Fibroblast of skin of abdomen (primary cell): Measurements from ENCODE around the gene OGFOD3.
"Not testable (repeated sequence)": the region's sequence is repeated elsewhere in the genome, so short reads cannot be mapped to it uniquely, and the experiment has no call there.

Source experiments
- DNase-seq: peaks from one replicate; pipeline ENCODE4 v3.0.0-alpha.2; 2013

Gene OGFOD3

DNA sequence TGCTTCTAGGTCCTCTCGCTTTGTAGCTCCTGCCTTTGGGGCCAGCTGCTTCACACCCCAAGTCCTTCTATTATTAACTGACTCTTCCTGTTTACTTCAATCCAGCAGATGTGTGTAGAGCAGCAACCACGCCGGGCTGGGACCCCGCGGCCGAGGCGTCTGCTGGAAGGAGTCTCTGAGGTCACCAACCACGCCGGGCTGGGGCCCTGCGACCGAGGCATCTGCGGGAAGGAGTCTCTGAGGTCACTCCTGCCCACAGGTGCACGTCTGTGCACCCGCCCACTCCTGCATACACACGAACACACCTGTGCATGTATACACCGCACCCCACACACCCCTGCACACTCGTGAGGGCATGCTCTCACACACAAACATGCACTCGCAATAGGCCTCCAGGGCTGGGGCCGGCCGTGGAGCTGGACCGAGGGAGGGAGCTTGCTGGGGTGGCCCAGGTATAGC lies 67.1 kb downstream of the OGFOD3 start:
- DNase-seq = no peak

DNA sequence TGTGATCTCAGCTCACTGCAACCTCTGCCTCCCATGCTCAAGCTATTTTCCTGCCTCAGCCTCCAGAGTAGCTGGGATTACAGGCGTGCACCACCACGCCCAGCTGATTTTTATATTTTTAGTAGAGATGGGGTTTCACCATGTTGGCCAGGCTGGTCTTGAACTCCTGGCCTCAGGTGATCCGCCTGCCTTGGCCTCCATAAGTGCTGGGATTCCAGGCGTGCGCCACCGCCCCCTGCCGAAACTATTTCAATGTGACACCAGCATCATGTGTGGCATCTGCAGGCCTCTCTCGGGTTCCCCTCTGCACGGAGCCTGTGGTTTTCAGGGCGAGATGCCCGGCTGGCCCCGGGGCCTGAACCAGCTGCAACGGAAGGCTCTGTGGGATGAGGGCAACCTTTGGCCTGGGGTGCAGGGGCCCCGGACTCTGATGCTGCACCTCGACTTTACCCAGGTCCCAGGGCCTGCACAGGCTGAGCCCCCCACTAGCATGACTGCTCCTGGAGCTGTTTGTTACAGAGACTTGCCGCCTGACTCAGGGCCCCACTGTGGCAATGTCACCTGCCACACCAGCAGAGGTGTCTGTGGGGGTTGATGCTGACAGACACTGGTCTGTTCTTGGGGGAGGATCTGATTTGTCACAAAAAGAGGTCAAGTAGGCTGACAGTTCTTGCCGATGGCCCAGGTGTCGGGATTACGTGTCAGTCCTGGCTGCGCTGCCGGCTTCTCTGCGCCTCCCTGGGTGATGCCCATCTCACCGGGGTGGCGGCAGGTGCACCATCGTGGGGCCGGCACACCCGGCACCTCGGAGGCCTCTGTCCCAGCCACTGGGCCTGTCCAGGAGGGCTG lies 68.0 kb downstream of the OGFOD3 start:
- DNase-seq = no peak

DNA sequence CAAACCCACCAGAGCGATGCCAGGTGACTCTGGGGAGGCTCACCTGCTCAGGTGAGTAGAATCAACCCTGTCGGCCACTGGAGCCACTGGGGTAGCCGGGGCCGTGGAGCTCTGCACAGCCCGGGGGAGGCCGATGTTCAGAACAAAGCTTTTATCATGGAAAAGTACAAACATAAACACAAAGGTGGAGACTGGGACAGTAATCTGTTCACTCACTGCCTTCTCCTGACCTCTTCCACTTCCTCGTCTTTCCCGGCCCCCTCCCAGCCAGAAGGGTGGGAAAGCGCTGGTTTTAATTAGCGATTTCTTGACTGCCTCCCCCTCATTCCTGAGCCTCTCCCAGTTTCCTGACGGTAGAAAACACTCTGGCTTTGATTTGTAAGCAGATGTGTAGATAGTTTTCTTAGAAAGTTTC lies 69.1 kb downstream of the OGFOD3 start:
- DNase-seq = peak; percentile 73

DNA sequence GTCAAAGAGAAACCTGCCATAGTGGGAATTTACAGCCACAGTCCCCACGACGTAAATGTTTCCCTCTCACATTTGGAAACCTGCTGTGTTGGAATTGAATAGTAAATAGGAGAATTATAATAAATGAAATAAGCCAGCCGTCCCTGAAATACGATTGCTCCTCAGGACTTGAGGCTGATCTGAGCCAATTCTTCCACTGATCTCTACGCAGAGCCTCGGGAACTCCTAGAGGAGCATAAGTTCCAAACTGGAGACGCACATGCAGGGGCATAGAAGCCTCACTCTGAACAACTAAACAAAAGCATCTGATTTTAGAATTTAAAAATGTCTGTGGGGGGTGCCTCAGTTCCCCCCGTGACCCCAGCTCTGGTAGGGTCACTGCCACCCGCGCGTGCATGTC lies 69.5 kb downstream of the OGFOD3 start:
- no peak for DNase-seq

DNA sequence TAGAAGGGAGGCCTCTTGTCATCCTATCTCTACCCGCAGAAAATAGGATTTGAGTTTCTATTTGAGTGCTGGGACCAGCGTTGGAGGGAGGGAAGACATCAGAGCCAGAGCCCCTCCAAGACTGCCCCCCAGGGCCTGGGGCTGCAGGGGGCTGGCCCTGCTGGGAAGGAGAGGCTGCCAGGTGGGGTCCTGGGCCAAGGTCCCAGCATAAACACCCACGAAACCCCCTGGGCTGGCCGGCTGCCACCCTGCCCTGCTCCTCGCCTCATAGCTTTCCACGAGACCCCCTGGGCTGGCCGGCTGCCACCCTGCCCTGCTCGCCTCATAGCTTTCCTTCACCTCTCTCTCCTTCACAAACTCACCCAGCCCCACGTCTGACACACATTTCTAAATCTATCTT lies 70.0 kb downstream of the OGFOD3 start:
- DNase-seq = no peak

DNA sequence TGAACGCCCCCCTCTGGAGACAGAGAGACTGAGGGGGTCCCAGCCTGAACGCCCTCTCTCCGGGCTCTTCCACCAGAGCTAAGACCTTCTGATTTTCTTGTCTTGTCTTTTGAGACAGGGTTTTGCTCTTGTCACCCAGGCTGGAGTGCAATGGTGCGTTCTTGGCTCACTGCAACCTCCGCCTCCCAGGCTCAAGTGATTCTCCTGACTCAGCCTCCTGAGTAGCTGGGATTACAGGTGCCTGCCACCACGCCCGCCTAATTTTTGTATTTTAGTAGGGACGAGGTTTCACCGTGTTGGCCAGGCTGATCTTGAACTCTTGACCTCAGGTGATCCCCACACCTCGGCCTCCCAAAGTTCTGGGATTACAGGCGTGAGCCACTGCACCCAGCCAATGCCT lies 70.4 kb downstream of the OGFOD3 start:
- not testable (repeated sequence) for DNase-seq

DNA sequence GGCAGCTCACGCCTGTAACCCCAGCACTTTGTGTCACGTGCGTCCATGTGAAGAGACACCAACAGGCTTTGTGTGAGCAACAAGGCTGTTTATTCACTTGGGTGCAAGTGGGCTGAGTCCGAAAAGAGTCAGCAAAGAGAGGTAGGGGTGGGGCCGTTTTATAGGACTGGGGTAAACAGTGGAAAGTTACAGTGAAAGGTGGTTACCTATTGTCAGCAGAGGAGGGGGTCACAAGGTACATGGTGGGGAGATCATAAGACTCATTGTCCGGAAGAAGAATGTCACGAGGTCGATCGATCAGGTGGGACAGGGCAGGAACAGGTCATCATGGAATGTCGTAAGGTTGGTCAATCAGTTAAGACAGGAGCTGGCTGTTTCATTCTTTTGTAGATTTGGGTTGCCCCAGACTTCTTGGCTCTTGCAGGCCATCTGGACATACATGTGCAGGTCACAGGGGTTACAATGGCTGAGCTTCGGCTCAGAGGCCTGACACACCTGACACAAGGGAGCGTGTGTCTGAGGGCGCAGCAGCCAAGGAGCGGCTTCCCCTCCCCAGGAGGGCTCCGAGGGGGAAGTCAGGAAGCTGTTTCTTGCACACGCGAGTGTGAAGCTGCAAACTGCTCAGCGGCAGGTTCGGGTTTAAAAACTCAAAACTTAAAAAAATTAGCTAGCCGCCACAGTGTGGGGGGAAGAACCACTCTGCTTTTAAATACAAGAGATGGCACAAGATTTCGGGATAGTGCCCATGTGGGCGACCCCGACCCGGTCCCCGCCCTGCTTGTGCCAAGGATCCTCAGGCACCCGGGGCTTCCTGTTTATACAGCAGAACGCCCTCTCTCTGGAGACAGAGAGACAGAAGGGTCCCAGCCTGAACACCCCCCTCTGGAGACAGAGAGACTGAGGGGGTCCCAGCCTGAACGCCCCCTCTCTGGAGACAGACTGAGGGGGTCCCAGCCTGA lies 71.8 kb downstream of the OGFOD3 start:
- DNase-seq = no peak

DNA sequence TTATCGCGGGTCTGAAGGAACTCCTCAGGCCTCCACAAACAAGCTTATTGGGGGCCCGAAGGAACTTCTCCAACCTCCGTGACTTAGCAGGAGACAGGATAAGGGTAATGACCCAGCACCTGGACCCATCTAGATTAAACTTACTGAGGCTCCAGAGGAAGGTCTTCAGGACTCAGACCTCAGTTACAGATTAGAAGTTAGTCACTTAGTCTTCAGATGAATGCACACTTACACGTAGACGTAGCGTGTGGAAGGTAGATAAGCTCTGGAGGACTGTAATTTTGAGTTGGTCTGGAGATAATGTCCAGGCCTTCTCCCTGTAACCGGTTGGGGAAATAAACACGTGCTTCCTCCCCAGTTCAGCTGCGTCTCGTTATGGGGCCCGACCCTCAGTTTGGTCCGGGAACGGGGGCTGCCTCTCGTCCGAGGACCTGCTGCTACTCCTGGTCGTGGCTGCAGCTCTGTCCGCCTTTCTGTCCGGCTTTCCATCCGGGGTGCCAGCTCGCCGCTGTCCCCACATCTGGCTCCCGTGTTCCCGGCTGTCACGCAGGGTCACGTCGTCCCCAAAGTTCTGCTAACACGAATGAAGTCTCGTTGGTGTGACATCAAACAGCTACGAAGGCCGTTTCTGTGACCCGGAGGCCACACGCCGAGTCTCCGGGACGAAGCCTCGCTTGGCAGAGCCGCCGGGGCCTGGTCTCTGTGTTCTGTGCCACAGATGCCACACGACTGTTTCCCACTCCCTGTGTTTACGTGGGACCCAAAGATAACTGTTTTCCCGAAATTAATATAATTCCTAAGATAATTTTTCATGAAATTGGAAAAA lies 73.0 kb downstream of the OGFOD3 start:
- DNase-seq = no peak

DNA sequence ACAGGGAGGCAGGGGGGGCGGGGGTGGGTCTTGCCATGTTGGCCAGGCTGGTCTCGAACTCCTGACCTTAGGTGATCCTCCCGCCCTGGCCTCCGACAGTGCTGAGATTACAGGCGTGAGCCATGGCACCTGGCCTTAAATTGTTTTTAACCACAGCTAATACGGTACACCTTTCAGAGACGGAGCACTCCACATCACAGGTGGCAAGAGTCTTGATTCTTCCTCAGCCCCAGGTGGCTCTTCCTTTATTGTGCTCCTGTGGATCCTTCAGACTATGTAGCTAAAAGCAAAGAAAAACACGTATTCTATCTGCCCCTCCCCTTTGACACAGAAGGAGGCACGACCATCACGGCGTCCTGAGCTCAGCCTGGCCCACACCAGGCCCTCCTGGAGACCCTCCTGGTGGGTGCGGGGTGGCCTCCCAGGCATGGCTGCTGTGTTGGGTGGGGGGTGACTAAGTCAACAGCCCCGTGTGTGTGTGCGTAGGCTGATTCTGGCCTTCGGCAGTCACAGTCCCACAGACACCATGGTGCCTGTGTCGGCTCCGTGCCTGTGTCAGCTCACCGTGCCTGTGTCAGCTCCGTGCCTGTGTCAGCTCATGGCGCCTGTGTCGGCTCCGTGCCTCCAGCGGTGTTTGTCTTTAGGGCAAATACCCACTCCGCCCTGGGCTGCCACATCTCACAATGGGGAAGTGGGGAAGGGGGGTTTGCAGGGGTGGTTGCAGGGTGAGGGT lies 74.0 kb downstream of the OGFOD3 start:
- DNase-seq = no peak

DNA sequence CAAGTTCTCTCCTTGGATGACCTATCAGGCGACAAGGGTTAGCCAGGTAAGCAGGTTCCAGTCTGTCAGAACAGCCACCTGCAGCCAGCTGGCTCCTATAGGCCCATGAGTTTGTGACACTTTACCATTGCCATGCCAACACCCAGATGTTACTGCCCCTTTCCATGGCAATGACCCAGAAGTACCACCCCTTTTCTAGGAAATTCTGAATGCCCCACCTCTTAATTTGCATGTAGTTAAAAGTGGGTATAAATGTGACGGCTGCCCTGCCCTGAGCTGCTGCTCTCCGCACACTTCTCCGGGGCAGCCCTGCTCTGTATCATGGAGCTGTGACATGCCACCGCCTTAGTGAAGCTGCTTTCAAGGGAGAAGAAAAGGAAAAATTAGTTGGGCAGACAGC lies 74.8 kb downstream of the OGFOD3 start:
- DNase-seq = no peak

DNA sequence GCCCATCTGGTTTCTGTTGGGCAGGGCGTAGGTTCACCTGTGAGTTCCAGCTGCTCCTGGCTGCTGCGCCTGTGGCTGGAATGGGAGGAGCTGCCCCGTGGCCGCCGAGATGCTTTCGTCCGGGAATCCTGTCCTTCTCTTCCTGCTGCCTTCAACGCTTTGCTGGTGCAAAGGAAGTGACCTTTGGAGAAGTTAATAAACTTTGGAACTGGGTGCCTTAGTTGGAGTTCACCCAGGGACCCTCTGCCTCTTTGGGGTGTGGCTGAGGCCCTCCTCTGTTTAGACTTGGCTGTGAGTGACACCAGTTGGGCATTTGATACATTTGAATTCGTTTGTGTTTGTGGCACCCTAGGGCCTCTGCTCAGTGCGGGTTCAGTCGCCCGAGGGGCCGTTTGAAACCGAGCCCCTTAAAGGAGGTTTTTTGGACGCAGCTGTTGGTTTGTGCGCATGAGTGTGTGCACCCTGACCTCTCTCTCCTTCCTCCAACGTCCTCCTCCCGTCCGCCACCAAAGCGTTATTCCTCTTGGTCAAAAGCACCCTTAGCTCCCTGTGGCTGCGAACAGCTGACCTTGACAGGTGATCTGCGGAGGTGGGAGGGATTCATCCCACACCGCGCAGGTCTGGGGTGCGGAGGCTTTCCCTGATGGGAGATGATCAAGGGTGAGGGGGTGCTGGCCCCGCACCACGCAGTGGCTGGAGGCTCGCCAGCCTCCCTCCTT lies 75.9 kb downstream of the OGFOD3 start:
- no peak for DNase-seq

DNA sequence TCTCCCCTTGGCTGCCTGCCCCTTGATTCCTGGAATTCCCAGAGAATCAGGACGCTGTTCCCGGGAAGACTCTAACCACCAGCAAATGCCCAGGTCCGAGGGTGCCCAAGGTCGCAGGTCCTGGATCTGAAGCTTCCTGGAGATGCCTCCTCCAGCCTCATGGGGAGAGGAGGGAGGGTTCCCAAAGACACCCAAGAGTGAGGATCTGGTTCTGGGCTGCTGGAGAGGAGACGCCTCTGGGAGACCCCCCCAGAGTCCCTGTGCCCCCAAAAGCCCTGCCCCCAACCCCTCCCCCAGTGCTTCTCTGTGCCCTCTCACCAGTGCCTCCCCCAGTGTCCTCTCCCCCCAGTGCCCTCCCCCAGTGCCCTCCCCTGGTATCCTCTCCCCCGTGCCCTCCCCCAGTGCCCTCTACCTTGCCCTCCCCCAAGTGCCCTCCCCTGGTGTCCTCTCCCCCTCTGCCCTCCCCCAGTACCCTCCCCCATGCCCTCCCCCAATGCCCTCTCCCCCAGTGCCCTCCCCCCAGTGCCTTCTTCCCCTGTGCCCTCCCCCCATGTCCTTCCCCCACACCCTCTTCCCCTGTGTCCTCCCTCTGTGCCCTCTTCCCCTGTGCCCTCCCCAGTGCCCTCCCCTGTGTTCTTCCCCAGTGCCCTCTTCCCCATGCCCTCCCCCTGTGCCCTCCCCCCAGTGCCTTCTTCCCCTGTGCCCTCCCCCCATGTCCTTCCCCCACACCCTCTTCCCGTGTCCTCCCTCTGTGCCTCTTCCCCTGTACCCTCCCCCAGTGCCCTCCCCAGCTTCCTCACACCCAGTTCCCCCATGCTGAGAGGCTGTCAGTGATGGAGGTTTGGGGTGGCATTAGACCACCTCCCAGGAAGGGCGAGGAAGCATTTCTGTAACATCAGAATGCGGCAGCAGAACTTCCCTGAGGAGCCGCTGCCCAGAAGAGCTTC lies 78.5 kb downstream of the OGFOD3 start:
- peak; percentile 53 for DNase-seq
